ENCODE measurements around the gene STARD10.
A peak's percentile ranks its signal among the peaks of the same experiment; 100 is the strongest.

STARD10 gene

DNA sequence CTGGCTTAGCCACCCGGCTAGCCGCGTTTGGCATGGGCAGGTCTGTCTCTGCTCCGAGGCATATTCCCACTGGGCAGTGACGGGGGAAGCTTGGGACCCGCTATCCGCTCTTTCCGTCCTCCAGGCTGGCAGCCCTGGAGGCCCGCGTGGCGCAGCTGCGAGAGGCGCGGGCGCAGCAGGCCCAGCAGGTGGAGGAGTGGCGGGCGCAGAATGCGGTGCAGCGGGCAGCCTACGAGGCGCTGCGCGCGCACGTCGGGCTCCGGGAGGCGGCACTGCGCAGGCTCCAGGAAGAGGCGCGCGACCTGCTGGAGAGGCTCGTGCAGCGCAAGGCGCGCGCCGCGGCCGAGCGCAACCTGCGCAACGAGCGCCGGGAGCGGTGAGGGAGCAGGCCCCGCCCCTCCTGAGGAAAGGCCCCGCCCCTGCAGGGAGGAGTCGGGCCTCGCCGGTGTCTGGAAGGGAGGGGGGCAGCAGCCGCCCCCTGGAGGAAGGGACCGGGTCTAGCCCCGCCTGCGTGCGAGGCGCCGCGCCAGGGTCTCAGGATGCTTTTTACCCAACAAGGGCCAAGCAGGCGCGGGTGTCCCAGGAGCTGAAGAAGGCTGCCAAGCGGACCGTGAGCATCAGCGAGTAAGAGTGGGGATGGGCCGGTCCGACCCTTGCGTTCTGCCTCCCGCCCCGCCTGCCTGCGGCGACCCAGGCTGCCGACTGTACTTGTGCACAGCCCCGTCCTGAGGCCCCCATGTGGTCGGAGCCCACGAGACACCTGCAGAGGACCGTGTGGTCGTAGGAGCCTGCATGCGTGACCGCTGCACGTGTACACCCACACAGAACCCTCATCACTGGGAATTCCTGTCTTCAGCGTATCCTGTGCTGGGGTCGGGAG lies 28.3 kb upstream of the STARD10 start:
- H3K79me2 ChIP-seq (ENCODE audit: low read length): no peaks in the 10 kb centered on the region
- peaks cover 31% of the 10 kb centered on the region for H3K4me1 ChIP-seq (ENCODE audit: low read length)
- TF ChIP-seq EZH2phosphoT487 (IDR thresholded peaks at IDR 0.05; ENCODE audit: low read depth): no peak
- TF ChIP-seq, protein P1, sequence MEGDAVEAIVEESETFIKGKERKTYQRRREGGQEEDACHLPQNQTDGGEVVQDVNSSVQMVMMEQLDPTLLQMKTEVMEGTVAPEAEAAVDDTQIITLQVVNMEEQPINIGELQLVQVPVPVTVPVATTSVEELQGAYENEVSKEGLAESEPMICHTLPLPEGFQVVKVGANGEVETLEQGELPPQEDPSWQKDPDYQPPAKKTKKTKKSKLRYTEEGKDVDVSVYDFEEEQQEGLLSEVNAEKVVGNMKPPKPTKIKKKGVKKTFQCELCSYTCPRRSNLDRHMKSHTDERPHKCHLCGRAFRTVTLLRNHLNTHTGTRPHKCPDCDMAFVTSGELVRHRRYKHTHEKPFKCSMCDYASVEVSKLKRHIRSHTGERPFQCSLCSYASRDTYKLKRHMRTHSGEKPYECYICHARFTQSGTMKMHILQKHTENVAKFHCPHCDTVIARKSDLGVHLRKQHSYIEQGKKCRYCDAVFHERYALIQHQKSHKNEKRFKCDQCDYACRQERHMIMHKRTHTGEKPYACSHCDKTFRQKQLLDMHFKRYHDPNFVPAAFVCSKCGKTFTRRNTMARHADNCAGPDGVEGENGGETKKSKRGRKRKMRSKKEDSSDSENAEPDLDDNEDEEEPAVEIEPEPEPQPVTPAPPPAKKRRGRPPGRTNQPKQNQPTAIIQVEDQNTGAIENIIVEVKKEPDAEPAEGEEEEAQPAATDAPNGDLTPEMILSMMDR (IDR thresholded peaks at IDR 0.05; ENCODE audit: low read depth, low read length): no peak; the same call in 1 of the 2 replicates
- H4K20me1 ChIP-seq (ENCODE audit: insufficient read depth, low read length): peaks cover 17% of the 10 kb centered on the region; the same call in 1 of the 2 replicates
- H3K9ac ChIP-seq (ENCODE audit: low read length): peak overlapping the region; percentile 68
- peaks cover 28% of the 10 kb centered on the region for H3K36me3 ChIP-seq (replicated peaks; ENCODE audit: low read depth, low read length)
- peak overlapping the region; percentile 78 for H3K4me3 ChIP-seq (ENCODE audit: low read length)
- no peaks in the 10 kb centered on the region for H3K9me3 ChIP-seq (ENCODE audit: insufficient read depth, low read length)
- no peak overlapping the region; the same call in 1 of the 2 replicates for H2AFZ ChIP-seq (ENCODE audit: low read depth, low read length)
- no peaks in the 10 kb centered on the region for H3K27me3 ChIP-seq (ENCODE audit: low read depth, low read length)
- H3K4me2 ChIP-seq (ENCODE audit: low read length): peak overlapping the region; percentile 90
- H3K27ac ChIP-seq (ENCODE audit: low read length): peak overlapping the region; percentile 31

DNA sequence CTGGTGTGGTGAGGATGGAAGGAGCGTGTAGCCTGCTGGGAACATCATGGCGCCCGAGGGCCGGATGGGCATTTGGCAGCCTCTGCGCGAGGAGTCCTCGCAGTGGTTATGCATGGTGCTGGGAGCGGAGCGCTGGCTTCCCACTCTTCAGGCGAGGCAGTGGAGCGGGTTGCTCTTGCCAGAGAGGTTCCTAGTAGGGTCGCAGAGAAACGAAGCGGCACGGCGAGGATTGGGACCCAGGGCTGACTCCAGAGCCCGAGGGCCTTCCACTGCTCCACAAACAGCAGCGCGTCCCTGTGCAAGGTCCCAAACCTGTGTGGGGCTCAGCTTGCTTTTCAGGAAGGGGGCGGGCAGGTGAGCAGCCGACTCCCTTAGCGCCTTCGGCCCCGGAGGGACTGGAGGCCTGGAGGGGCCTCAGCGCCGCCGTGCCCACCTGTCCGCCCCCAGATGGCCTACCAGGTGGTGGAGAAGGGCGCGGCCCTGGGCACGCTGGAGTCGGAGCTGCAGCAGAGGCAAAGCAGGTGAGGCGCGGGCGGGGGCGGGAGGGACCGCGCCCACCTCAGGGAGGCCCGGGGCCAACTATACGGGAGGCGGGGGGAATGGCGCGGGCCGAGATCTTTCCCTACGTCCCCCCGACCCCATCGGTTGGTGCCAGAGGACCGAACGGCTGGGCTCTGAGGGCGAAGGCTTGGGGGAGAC lies 27.5 kb upstream of the STARD10 start:
- TF ChIP-seq, protein P1 (IDR thresholded peaks at IDR 0.05; ENCODE audit: low read depth, low read length): no peak
- TF ChIP-seq EZH2phosphoT487 (IDR thresholded peaks at IDR 0.05; ENCODE audit: low read depth): no peak
- peak overlapping the region; percentile 78 for H3K4me3 ChIP-seq (ENCODE audit: low read length)
- H3K36me3 ChIP-seq (replicated peaks; ENCODE audit: low read depth, low read length): peaks cover 27% of the 10 kb centered on the region
- no peaks in the 10 kb centered on the region for H3K27me3 ChIP-seq (ENCODE audit: low read depth, low read length)
- H3K4me2 ChIP-seq (ENCODE audit: low read length): peak overlapping the region; percentile 90
- peak overlapping the region; percentile 27 for H3K27ac ChIP-seq (ENCODE audit: low read length)
- H3K9me3 ChIP-seq (ENCODE audit: insufficient read depth, low read length): no peaks in the 10 kb centered on the region
- H2AFZ ChIP-seq (ENCODE audit: low read depth, low read length): no peak overlapping the region; the same call in 1 of the 2 replicates
- peaks cover 24% of the 10 kb centered on the region for H3K4me1 ChIP-seq (ENCODE audit: low read length)
- peak overlapping the region; percentile 68 for H3K9ac ChIP-seq (ENCODE audit: low read length)
- H4K20me1 ChIP-seq (ENCODE audit: insufficient read depth, low read length): peaks cover 15% of the 10 kb centered on the region; the same call in 1 of the 2 replicates
- H3K79me2 ChIP-seq (ENCODE audit: low read length): peaks cover 3% of the 10 kb centered on the region; the same call in 1 of the 2 replicates

DNA sequence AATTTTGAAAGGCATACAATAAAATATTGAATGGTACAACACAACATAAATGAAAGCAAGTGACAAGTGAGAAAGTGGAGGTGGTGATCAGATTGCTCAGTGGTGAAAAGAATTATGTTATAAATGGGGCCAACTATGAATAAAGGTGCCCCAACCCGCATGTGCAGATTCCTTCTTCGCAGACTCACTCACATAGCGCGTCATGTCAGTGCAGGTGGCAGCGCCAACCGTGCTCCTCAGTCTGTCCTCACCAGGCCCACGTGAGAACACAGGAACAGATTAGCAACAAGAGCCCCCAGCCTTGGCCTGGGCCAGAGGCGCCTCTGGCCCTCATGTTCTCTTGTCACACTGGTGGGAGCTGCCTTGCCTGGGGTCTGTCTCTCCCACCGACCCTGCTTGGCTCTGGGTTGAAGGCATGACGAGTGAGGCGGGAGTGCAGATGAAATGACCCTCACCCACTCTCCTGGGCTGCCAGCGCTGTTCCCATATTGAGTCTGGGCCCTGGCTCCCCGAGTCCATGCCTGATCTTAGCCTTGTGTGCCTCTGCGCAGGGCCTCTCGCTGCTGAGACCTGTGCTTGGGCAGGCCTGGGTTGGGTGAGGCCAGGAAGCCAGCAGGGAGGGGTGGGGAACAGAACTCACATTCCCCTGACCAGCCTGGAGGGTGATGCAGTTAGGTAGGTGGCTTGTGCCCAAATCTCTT lies 26.7 kb upstream of the STARD10 start:
- Histone ChIP-seq H3K4me2 (ENCODE audit: low read length) (peak overlapping the region; percentile 90), H3K79me2 (ENCODE audit: low read length) (peaks cover 7% of the 10 kb centered on the region; the same call in 1 of the 2 replicates), H3K4me1 (ENCODE audit: low read length) (peaks cover 27% of the 10 kb centered on the region), H3K36me3 (replicated peaks; ENCODE audit: low read depth, low read length) (peaks cover 28% of the 10 kb centered on the region), H3K27me3 (ENCODE audit: low read depth, low read length) (no peaks in the 10 kb centered on the region), H4K20me1 (ENCODE audit: insufficient read depth, low read length) (peaks cover 12% of the 10 kb centered on the region; the same call in 1 of the 2 replicates), H3K27ac (ENCODE audit: low read length) (no peak overlapping the region), H2AFZ (ENCODE audit: low read depth, low read length) (no peak overlapping the region), H3K9me3 (ENCODE audit: insufficient read depth, low read length) (no peaks in the 10 kb centered on the region), H3K9ac (ENCODE audit: low read length) (no peak overlapping the region), H3K4me3 (ENCODE audit: low read length) (no peak overlapping the region)
- TF ChIP-seq EZH2phosphoT487 (IDR thresholded peaks at IDR 0.05; ENCODE audit: low read depth): no peak
- TF ChIP-seq, protein P1 (IDR thresholded peaks at IDR 0.05; ENCODE audit: low read depth, low read length): no peak
